ENCODE results near the gene OR5K2. TPM values are rescaled to one million over a fixed set of nuclear protein-coding genes. Genes with fewer than 3 reads are reported as not detected.
A peak's percentile ranks its signal among the peaks of the same experiment; 100 is the strongest.

The OR5K2 gene
- total RNA-seq, 1 donor: not detected

- H3K4me1 ChIP-seq (ENCODE audit: insufficient read depth, low read length): peaks cover 9% of the 10 kb centered on the region
- H3K4me3 ChIP-seq (ENCODE audit: low read length): no peak overlapping the region
- H3K27me3 ChIP-seq (ENCODE audit: insufficient read depth, low read length): no peaks in the 10 kb centered on the region
- no peaks in the 10 kb centered on the region for H3K9me3 ChIP-seq (ENCODE audit: low read depth, low read length)
These were observed 15.1 kb downstream of the OR5K2 start for GRCh38 chr3:98512576-98512975.

- H3K4me1 ChIP-seq (ENCODE audit: insufficient read depth, low read length): peaks cover 9% of the 10 kb centered on the region
- no peaks in the 10 kb centered on the region for H3K9me3 ChIP-seq (ENCODE audit: low read depth, low read length)
- H3K27me3 ChIP-seq (ENCODE audit: insufficient read depth, low read length): no peaks in the 10 kb centered on the region
- no peak overlapping the region for H3K4me3 ChIP-seq (ENCODE audit: low read length)
These were observed 15.6 kb downstream of the OR5K2 start for GRCh38 chr3:98513091-98513511.

- H3K9me3 ChIP-seq (ENCODE audit: low read depth, low read length): no peaks in the 10 kb centered on the region
- no peak overlapping the region for H3K4me3 ChIP-seq (ENCODE audit: low read length)
- peaks cover 9% of the 10 kb centered on the region for H3K4me1 ChIP-seq (ENCODE audit: insufficient read depth, low read length)
- no peaks in the 10 kb centered on the region for H3K27me3 ChIP-seq (ENCODE audit: insufficient read depth, low read length)
These were observed 16.3 kb downstream of the OR5K2 start for GRCh38 chr3:98513736-98514135.

GRCh38 chr3:98514948-98515347 is 17.5 kb downstream of the OR5K2 start:
- H3K9me3 ChIP-seq (ENCODE audit: low read depth, low read length): no peaks in the 10 kb centered on the region
- no peak overlapping the region for H3K4me3 ChIP-seq (ENCODE audit: low read length)
- H3K27me3 ChIP-seq (ENCODE audit: insufficient read depth, low read length): no peaks in the 10 kb centered on the region
- H3K4me1 ChIP-seq (ENCODE audit: insufficient read depth, low read length): peaks cover 16% of the 10 kb centered on the region

- no peaks in the 10 kb centered on the region for H3K27me3 ChIP-seq (ENCODE audit: insufficient read depth, low read length)
- no peaks in the 10 kb centered on the region for H3K9me3 ChIP-seq (ENCODE audit: low read depth, low read length)
- H3K4me1 ChIP-seq (ENCODE audit: insufficient read depth, low read length): peaks cover 20% of the 10 kb centered on the region
- no peak overlapping the region for H3K4me3 ChIP-seq (ENCODE audit: low read length)
These were observed 21.3 kb downstream of the OR5K2 start for GRCh38 chr3:98518816-98519215.

GRCh38 chr3:98519351-98519750 is 21.9 kb downstream of the OR5K2 start:
- Histone ChIP-seq H3K27me3 (ENCODE audit: insufficient read depth, low read length) (no peaks in the 10 kb centered on the region), H3K4me1 (ENCODE audit: insufficient read depth, low read length) (peaks cover 20% of the 10 kb centered on the region), H3K4me3 (ENCODE audit: low read length) (no peak overlapping the region), H3K9me3 (ENCODE audit: low read depth, low read length) (no peaks in the 10 kb centered on the region)

- Histone ChIP-seq H3K4me1 (ENCODE audit: insufficient read depth, low read length) (peaks cover 20% of the 10 kb centered on the region), H3K9me3 (ENCODE audit: low read depth, low read length) (no peaks in the 10 kb centered on the region), H3K4me3 (ENCODE audit: low read length) (peak overlapping the region; percentile 71), H3K27me3 (ENCODE audit: insufficient read depth, low read length) (no peaks in the 10 kb centered on the region)
These were observed 24.5 kb downstream of the OR5K2 start for GRCh38 chr3:98521897-98522543.

- Histone ChIP-seq H3K4me3 (ENCODE audit: low read length) (peak within 1 kb of the TSS; percentile 71), H3K9me3 (ENCODE audit: low read depth, low read length) (no peaks in the 10 kb centered on the region), H3K27me3 (ENCODE audit: insufficient read depth, low read length) (no peaks in the 10 kb centered on the region), H3K4me1 (ENCODE audit: insufficient read depth, low read length) (peaks cover 20% of the 10 kb centered on the region)
These were observed 25.2 kb downstream of the OR5K2 start, which contains the start of gene CLDND1 for GRCh38 chr3:98522544-98523281. TSS of gene CLDND1 (minus strand) at chr3:98522902. CDS start at chr3:98521424, 1,478 bp downstream.

- peaks cover 13% of the 10 kb centered on the region for H3K4me1 ChIP-seq (ENCODE audit: insufficient read depth, low read length)
- no peaks in the 10 kb centered on the region for H3K27me3 ChIP-seq (ENCODE audit: insufficient read depth, low read length)
- H3K9me3 ChIP-seq (ENCODE audit: low read depth, low read length): no peaks in the 10 kb centered on the region
- H3K4me3 ChIP-seq (ENCODE audit: low read length): no peak overlapping the region
These were observed 28.0 kb downstream of the OR5K2 start for GRCh38 chr3:98525494-98525893.

- Histone ChIP-seq H3K4me3 (ENCODE audit: low read length) (no peak overlapping the region), H3K27me3 (ENCODE audit: insufficient read depth, low read length) (no peaks in the 10 kb centered on the region), H3K4me1 (ENCODE audit: insufficient read depth, low read length) (no peaks in the 10 kb centered on the region), H3K9me3 (ENCODE audit: low read depth, low read length) (no peaks in the 10 kb centered on the region)
These were observed 31.2 kb downstream of the OR5K2 start for GRCh38 chr3:98528474-98529346.

- no peaks in the 10 kb centered on the region for H3K27me3 ChIP-seq (ENCODE audit: insufficient read depth, low read length)
- no peaks in the 10 kb centered on the region for H3K9me3 ChIP-seq (ENCODE audit: low read depth, low read length)
- no peak overlapping the region for H3K4me3 ChIP-seq (ENCODE audit: low read length)
- no peaks in the 10 kb centered on the region for H3K4me1 ChIP-seq (ENCODE audit: insufficient read depth, low read length)
These were observed 32.5 kb downstream of the OR5K2 start for GRCh38 chr3:98529856-98530459.

GRCh38 chr3:98530676-98531075 is 33.2 kb downstream of the OR5K2 start:
- H3K4me1 ChIP-seq (ENCODE audit: insufficient read depth, low read length): no peaks in the 10 kb centered on the region
- H3K27me3 ChIP-seq (ENCODE audit: insufficient read depth, low read length): no peaks in the 10 kb centered on the region
- H3K9me3 ChIP-seq (ENCODE audit: low read depth, low read length): no peaks in the 10 kb centered on the region
- no peak overlapping the region for H3K4me3 ChIP-seq (ENCODE audit: low read length)

GRCh38 chr3:98531622-98532274 is 34.3 kb downstream of the OR5K2 start, which contains the start of gene GPR15:
TSS of gene GPR15 (plus strand) at chr3:98531978. CDS start at chr3:98532034, 56 bp downstream.
- H3K4me1 ChIP-seq (ENCODE audit: insufficient read depth, low read length): no peaks in the 10 kb centered on the region
- H3K27me3 ChIP-seq (ENCODE audit: insufficient read depth, low read length): no peaks in the 10 kb centered on the region
- no peaks in the 10 kb centered on the region for H3K9me3 ChIP-seq (ENCODE audit: low read depth, low read length)
- peak within 1 kb of the TSS; percentile 4 for H3K4me3 ChIP-seq (ENCODE audit: low read length)

GRCh38 chr3:98532275-98532637 is 34.8 kb downstream of the OR5K2 start:
- Histone ChIP-seq H3K4me3 (ENCODE audit: low read length) (peak overlapping the region; percentile 4), H3K4me1 (ENCODE audit: insufficient read depth, low read length) (no peaks in the 10 kb centered on the region), H3K9me3 (ENCODE audit: low read depth, low read length) (no peaks in the 10 kb centered on the region), H3K27me3 (ENCODE audit: insufficient read depth, low read length) (no peaks in the 10 kb centered on the region)
